NCI-H146 treated with DMSO at 0.1 percent for 48 hours (cell line): Measurements from ENCODE around the gene SNCG.
"Not testable (repeated sequence)": the region's sequence is repeated elsewhere in the genome, so short reads cannot be mapped to it uniquely, and the experiment has no call there.

Experiments
- DNase-seq: peaks from one replicate; lab custom pipeline; 2025; ENCODE audit not compliant: unreplicated experiment; lab: John Stamatoyannopoulos, UW

The SNCG gene

GRCh38 chr10:86958116-86958900, at the start of gene SNCG:
TSS of gene SNCG (plus strand) at chr10:86958599. CDS start at chr10:86958698, 99 bp downstream.
- peak; percentile 14 for DNase-seq

- DNase-seq, result no peak
Observed at GRCh38 chr10:86914734-86915133, 43.7 kb upstream of the SNCG start.

- DNase-seq, result peak; percentile 17
Observed at GRCh38 chr10:86918022-86918471, 40.4 kb upstream of the SNCG start.

- no peak for DNase-seq
Observed at GRCh38 chr10:86922553-86922961, 35.8 kb upstream of the SNCG start.

GRCh38 chr10:86929468-86930380, 28.7 kb upstream of the SNCG start:
- DNase-seq, result no peak

- no peak for DNase-seq
Observed at GRCh38 chr10:86931872-86932271, 26.5 kb upstream of the SNCG start.

- no peak for DNase-seq
Observed at GRCh38 chr10:86932674-86933073, 25.7 kb upstream of the SNCG start.

- peak; percentile 16 for DNase-seq
Observed at GRCh38 chr10:86934162-86934711, 24.2 kb upstream of the SNCG start.

GRCh38 chr10:86936661-86937501, 21.5 kb upstream of the SNCG start:
- DNase-seq, result peak; percentile 17

- no peak for DNase-seq
Observed at GRCh38 chr10:86937502-86938154, 20.8 kb upstream of the SNCG start.

GRCh38 chr10:86938260-86938659, 20.1 kb upstream of the SNCG start:
- no peak for DNase-seq

- DNase-seq, result not testable (repeated sequence)
Observed at GRCh38 chr10:86940076-86940475, 18.3 kb upstream of the SNCG start.

GRCh38 chr10:86940677-86941076, 17.7 kb upstream of the SNCG start:
- no peak for DNase-seq

GRCh38 chr10:86941426-86941825, 17.0 kb upstream of the SNCG start:
- no peak for DNase-seq

GRCh38 chr10:86941991-86942421, 16.4 kb upstream of the SNCG start:
- DNase-seq, result no peak

GRCh38 chr10:86942441-86943315, 15.7 kb upstream of the SNCG start:
- DNase-seq, result no peak

- no peak for DNase-seq
Observed at GRCh38 chr10:86943316-86944030, 14.9 kb upstream of the SNCG start.

GRCh38 chr10:86944031-86944419, 14.4 kb upstream of the SNCG start:
- no peak for DNase-seq

GRCh38 chr10:86944471-86944870, 13.9 kb upstream of the SNCG start:
- no peak for DNase-seq
